ACC112 (cell line): Measurements from ENCODE around the gene SEC22A.

Experiments
- H2AFZ ChIP-seq: fragments of 200-600 bp; sonication (generic); one replicate; pipeline ENCODE4 v1.6.0; 2017; ENCODE audit warnings: antibody characterized with exemption, low read length; ENCODE audit not compliant: unreplicated experiment
- H3K27ac ChIP-seq: fragments of 200-600 bp; sonication (generic); 2 replicates; pipeline ENCODE4 v1.5.1; 2014; ENCODE audit warnings: low read depth, mild to moderate bottlenecking, antibody characterized with exemption, low read length, moderate library complexity
- H3K27me3 ChIP-seq: fragments of 200-600 bp; sonication (generic); 2 replicates; pipeline ENCODE4 v1.6.1; 2014; ENCODE audit warnings: mild to moderate bottlenecking, antibody characterized with exemption, low read length, moderate library complexity, mixed read lengths; ENCODE audit not compliant: insufficient read depth
- H3K36me3 ChIP-seq: fragments of 200-600 bp; sonication (generic); 2 replicates; pipeline ENCODE4 v1.6.1; 2016; ENCODE audit warnings: mild to moderate bottlenecking, antibody characterized with exemption, low read length, moderate library complexity, mixed read lengths; ENCODE audit not compliant: insufficient read depth
- H3K4me1 ChIP-seq: fragments of 200-600 bp; sonication (generic); one replicate; pipeline ENCODE4 v1.6.1; 2016; ENCODE audit warnings: low read length, mixed read lengths; ENCODE audit not compliant: insufficient read depth, unreplicated experiment, control insufficient read depth
- H3K4me3 ChIP-seq: fragments of 200-600 bp; sonication (generic); 2 replicates; pipeline ENCODE4 v1.5.1; 2014; ENCODE audit warnings: mild to moderate bottlenecking, low read depth, low read length
- H3K79me2 ChIP-seq: fragments of 200-600 bp; sonication (generic); one replicate; pipeline ENCODE4 v1.6.0; 2016; ENCODE audit warnings: low read length; ENCODE audit not compliant: control insufficient read depth, unreplicated experiment, insufficient read depth

Gene SEC22A

GRCh38 chr3:123315271-123315595 is 113.5 kb downstream of the SEC22A start:
- H3K4me1 ChIP-seq = no peaks in the 10 kb centered on the region
- H3K27ac ChIP-seq = no peak overlapping the region
- H3K36me3 ChIP-seq = no peaks in the 10 kb centered on the region
- peaks cover 77% of the 10 kb centered on the region for H3K27me3 ChIP-seq
- no peak overlapping the region for H2AFZ ChIP-seq
- H3K79me2 ChIP-seq = no peaks in the 10 kb centered on the region
- H3K4me3 ChIP-seq = no peak overlapping the region

- no peaks in the 10 kb centered on the region for H3K4me1 ChIP-seq
- no peaks in the 10 kb centered on the region for H3K36me3 ChIP-seq
- no peak overlapping the region for H2AFZ ChIP-seq
- H3K27me3 ChIP-seq = peaks cover 86% of the 10 kb centered on the region
- H3K4me3 ChIP-seq = no peak overlapping the region
- no peaks in the 10 kb centered on the region for H3K79me2 ChIP-seq
- no peak overlapping the region for H3K27ac ChIP-seq
Measured at GRCh38 chr3:123317716-123318115, 116.0 kb downstream of the SEC22A start.

GRCh38 chr3:123318374-123318773 is 116.6 kb downstream of the SEC22A start:
- H3K36me3 ChIP-seq = no peaks in the 10 kb centered on the region
- H3K27ac ChIP-seq = no peak overlapping the region
- no peaks in the 10 kb centered on the region for H3K79me2 ChIP-seq
- H3K4me3 ChIP-seq = no peak overlapping the region
- H2AFZ ChIP-seq = no peak overlapping the region
- peaks cover 86% of the 10 kb centered on the region for H3K27me3 ChIP-seq
- H3K4me1 ChIP-seq = no peaks in the 10 kb centered on the region

GRCh38 chr3:123319760-123320159 is 118.0 kb downstream of the SEC22A start:
- H3K36me3 ChIP-seq = no peaks in the 10 kb centered on the region
- H3K27ac ChIP-seq = no peak overlapping the region
- H2AFZ ChIP-seq = no peak overlapping the region
- H3K79me2 ChIP-seq = no peaks in the 10 kb centered on the region
- no peaks in the 10 kb centered on the region for H3K4me1 ChIP-seq
- peaks cover 83% of the 10 kb centered on the region for H3K27me3 ChIP-seq
- H3K4me3 ChIP-seq = no peak overlapping the region

- Histone ChIP-seq H3K79me2 (no peaks in the 10 kb centered on the region), H3K4me1 (no peaks in the 10 kb centered on the region), H3K27ac (no peak overlapping the region), H3K36me3 (no peaks in the 10 kb centered on the region), H2AFZ (no peak overlapping the region), H3K27me3 (peaks cover 83% of the 10 kb centered on the region), H3K4me3 (no peak overlapping the region)
Measured at GRCh38 chr3:123320221-123320620, 118.5 kb downstream of the SEC22A start.

- Histone ChIP-seq H3K36me3 (no peaks in the 10 kb centered on the region), H3K4me1 (no peaks in the 10 kb centered on the region), H3K4me3 (no peak overlapping the region), H3K27me3 (peaks cover 82% of the 10 kb centered on the region), H3K79me2 (no peaks in the 10 kb centered on the region), H3K27ac (no peak overlapping the region), H2AFZ (no peak overlapping the region)
Measured at GRCh38 chr3:123321806-123322205, 120.1 kb downstream of the SEC22A start.

GRCh38 chr3:123322866-123323265 is 121.1 kb downstream of the SEC22A start:
- Histone ChIP-seq H2AFZ (no peak overlapping the region), H3K79me2 (no peaks in the 10 kb centered on the region), H3K4me3 (no peak overlapping the region), H3K36me3 (no peaks in the 10 kb centered on the region), H3K4me1 (no peaks in the 10 kb centered on the region), H3K27ac (no peak overlapping the region), H3K27me3 (peaks cover 85% of the 10 kb centered on the region)
